OCI-LY7 (cell line): ENCODE measurements around the gene CTBS.

Experiments used
- CTCF ChIP-seq: fragments of 200-600 bp; sonication (generic); conservative IDR thresholded peaks from 2 replicates; pipeline ENCODE4 v1.5.1; 2014; ENCODE audit warnings: mild to moderate bottlenecking, antibody characterized with exemption, low read length, moderate library complexity, mixed read lengths
- EZH2phosphoT487 ChIP-seq: fragments of 200-600 bp; sonication (generic); IDR thresholded peaks from 2 replicates; pipeline ENCODE4 v1.6.1; 2018; ENCODE audit warnings: low read depth, borderline replicate concordance, mild to moderate bottlenecking, mixed run types, antibody characterized with exemption, low read length, moderate library complexity, mixed read lengths

- TF ChIP-seq EZH2phosphoT487 (no peak), CTCF (no peak)
These were observed 68.7 kb downstream of the CTBS start for GRCh38 chr1:84505493-84506001.
